CD14-positive monocyte (primary cell): Measurements from ENCODE around the gene ASTN1. TPM values are rescaled to one million over a fixed set of nuclear protein-coding genes. Genes with fewer than 3 reads are reported as not detected.

Experiments
- DNase-seq, 3 donors: peaks; one replicate each; pipeline ENCODE4 v3.0.0-alpha.2; 2011 to 2022
- H2AFZ ChIP-seq: 2 replicates; pipeline ENCODE4 v1.6.0; 2012; ENCODE audit warnings: mild to moderate bottlenecking, low read depth, low read length, inconsistent platforms; ENCODE audit not compliant: insufficient read depth, poor library complexity, severe bottlenecking
- H3K27ac ChIP-seq, 2 donors: 1 replicate in 1 of 2; 2 replicates in 1 of 2; pipeline ENCODE4 v1.5.1; 2012 to 2013; ENCODE audit warnings: low read length in 2 of 2, control low read depth in 1 of 2, inconsistent platforms in 1 of 2, low read depth in 1 of 2, mild to moderate bottlenecking in 1 of 2
- H3K27me3 ChIP-seq, 2 donors: one replicate each; pipeline versions ENCODE4 v1.6.0 to v1.6.1; 2011 to 2013; ENCODE audit warnings: low read length in 2 of 2; ENCODE audit not compliant: control insufficient read depth in 2 of 2, insufficient read depth in 2 of 2
- H3K36me3 ChIP-seq, 2 donors: replicated peaks in 1 of 2; 1 replicate in 1 of 2; 2 replicates in 1 of 2; pipeline versions ENCODE4 v1.5.1 to v1.6.1; 2012 to 2013; ENCODE audit warnings: low read length in 2 of 2, control low read depth in 1 of 2, inconsistent platforms in 1 of 2, mild to moderate bottlenecking in 1 of 2; ENCODE audit not compliant: insufficient read depth in 2 of 2, control insufficient read depth in 1 of 2
- H3K4me1 ChIP-seq, 2 donors: 1 replicate in 1 of 2; 2 replicates in 1 of 2; pipeline versions ENCODE4 v1.5.1 to v1.6.1; 2012 to 2013; ENCODE audit warnings: low read length in 2 of 2, control low read depth in 1 of 2, inconsistent platforms in 1 of 2, mild to moderate bottlenecking in 1 of 2, moderate library complexity in 1 of 2; ENCODE audit not compliant: insufficient read depth in 2 of 2, control insufficient read depth in 1 of 2
- H3K4me2 ChIP-seq: replicated peaks from 2 replicates; pipeline ENCODE3; 2012; ENCODE audit warnings: low read length, moderate library complexity, mild to moderate bottlenecking; ENCODE audit not compliant: poor library complexity, severe bottlenecking; ENCODE audit errors: extremely low read depth
- H3K4me3 ChIP-seq, 3 experiments: fragments of 200-600 bp in 1 of 3; sonication (generic) in 1 of 3; replicated peaks in 1 of 3; 1 replicate in 2 of 3; 2 replicates in 1 of 3; pipeline ENCODE4 v1.5.1; 2011 to 2013; ENCODE audit warnings: low read length in 3 of 3, mild to moderate bottlenecking in 3 of 3, control low read depth in 2 of 3, low read depth in 2 of 3, inconsistent platforms in 1 of 3, moderate library complexity in 1 of 3
- H3K79me2 ChIP-seq: 2 replicates; pipeline ENCODE4 v1.6.0; 2012; ENCODE audit warnings: mild to moderate bottlenecking, control low read depth, inconsistent platforms, low read length, moderate library complexity; ENCODE audit not compliant: insufficient read depth
- H3K9ac ChIP-seq: 2 replicates; pipeline ENCODE4 v1.6.0; 2017; ENCODE audit warnings: low read length, mild to moderate bottlenecking; ENCODE audit not compliant: insufficient read depth, poor library complexity, severe bottlenecking
- H3K9me3 ChIP-seq, 2 donors: replicated peaks in 1 of 2; 1 replicate in 1 of 2; 2 replicates in 1 of 2; pipeline versions ENCODE4 v1.5.1 to v1.6.1; 2012 to 2013; ENCODE audit warnings: low read length in 2 of 2, control low read depth in 1 of 2; ENCODE audit not compliant: control insufficient read depth in 1 of 2, insufficient read depth in 1 of 2
- H4K20me1 ChIP-seq: 2 replicates; pipeline ENCODE4 v1.6.0; 2012; ENCODE audit warnings: mild to moderate bottlenecking, low read length, control low read depth, moderate library complexity; ENCODE audit not compliant: insufficient read depth
- H3K27ac Mint-ChIP-seq, 7 donors: one replicate each; pipeline ENCODE4 v1.8.0; 2020; ENCODE audit warnings: mild to moderate bottlenecking in 7 of 7, mixed read lengths in 7 of 7, moderate library complexity in 6 of 7, inconsistent platforms in 2 of 7
- H3K27me3 Mint-ChIP-seq, 3 donors: one replicate each; pipeline ENCODE4 v1.8.0; 2021 to 2022; ENCODE audit warnings: low read depth in 3 of 3, mild to moderate bottlenecking in 3 of 3, mixed read lengths in 3 of 3, moderate library complexity in 3 of 3, inconsistent platforms in 1 of 3
- H3K36me3 Mint-ChIP-seq, 2 donors: one replicate each; pipeline ENCODE4 v1.8.0; 2020; ENCODE audit warnings: mixed read lengths in 2 of 2, inconsistent platforms in 1 of 2, mild to moderate bottlenecking in 1 of 2
- H3K4me1 Mint-ChIP-seq: one replicate; pipeline ENCODE4 v1.8.0; 2020; ENCODE audit warnings: mild to moderate bottlenecking, mixed read lengths
- H3K4me3 Mint-ChIP-seq, 2 donors: one replicate each; pipeline ENCODE4 v1.8.0; 2020; ENCODE audit warnings: mild to moderate bottlenecking in 2 of 2, mixed read lengths in 2 of 2, moderate library complexity in 1 of 2
- H3K9me3 Mint-ChIP-seq, 7 donors: one replicate each; pipeline ENCODE4 v1.8.0; 2020 to 2022; ENCODE audit warnings: mixed read lengths in 7 of 7, mild to moderate bottlenecking in 6 of 7, moderate library complexity in 6 of 7, inconsistent platforms in 2 of 7
- CTCF ChIP-seq: fragments of 200-600 bp; IDR thresholded peaks from one replicate; pipeline ENCODE4 v1.8.0; 2022; ENCODE audit warnings: antibody characterized with exemption, mild to moderate bottlenecking
- WGBS: methylation state at CpG from one replicate; pipeline ENCODE4 v1.1.5; 2013; ENCODE audit warnings: missing lambda C conversion rate; ENCODE audit not compliant: insufficient coverage; 5-methylcytosine and 5-hydroxymethylcytosine counted together
- intact Hi-C, 2 donors: fragments of 100-400 bp; cut with micrococcal nuclease; formaldehyde crosslinking; loops; one replicate each; pipeline versions ENCODE4 v1.15.0 to v1.15.1; 2023
- polyA plus RNA-seq, 3 donors: library from polyadenylated mRNA; depleted of rRNA in 1 of 3; unstranded in 2 of 3; stranded (reverse) in 1 of 3; fragments of 300-500 nt in 2 of 3; fragments of >200 nt in 1 of 3; fragmentation: Illumina TruSeq in 2 of 3; gene quantifications; 1 replicate in 2 of 3; 2 replicates in 1 of 3; pipeline ENCODE4 v1.2.3, GENCODE V29; 2012 to 2021

ASTN1 gene
- polyA plus RNA-seq, 3 donors: not detected

GRCh38 chr1:176854121-176854520 is 310.4 kb downstream of the ASTN1 start:
- no peaks in the 10 kb centered on the region for H3K36me3 ChIP-seq
- H3K4me1 ChIP-seq: no peaks in the 10 kb centered on the region
- no peaks in the 10 kb centered on the region for H4K20me1 ChIP-seq
- H3K9me3 ChIP-seq: no peaks in the 10 kb centered on the region
- H3K9ac ChIP-seq: no peak overlapping the region
- no peak overlapping the region for H3K4me2 ChIP-seq
- H2AFZ ChIP-seq: no peak overlapping the region
- no peak for DNase-seq
- TF ChIP-seq CTCF: no peak
- H3K27me3 ChIP-seq: no peaks in the 10 kb centered on the region
- no peak overlapping the region for H3K4me3 Mint-ChIP-seq
- no peaks in the 10 kb centered on the region for H3K4me1 Mint-ChIP-seq
- no peaks in the 10 kb centered on the region for H3K79me2 ChIP-seq
- intact Hi-C loops: no loop called here
- H3K27me3 Mint-ChIP-seq: peaks cover 0 to 4% (median under 1%) of the 10 kb centered on the region in 3 donors
- no peak overlapping the region for H3K27ac Mint-ChIP-seq
- H3K9me3 Mint-ChIP-seq: peaks cover 0 to 2% (median 0%) of the 10 kb centered on the region in 7 donors
- no peak overlapping the region for H3K4me3 ChIP-seq
- H3K27ac ChIP-seq: no peak overlapping the region
- no peaks in the 10 kb centered on the region for H3K36me3 Mint-ChIP-seq
- WGBS: 100% methylated on average over 1 of the region's 4 CpGs

GRCh38 chr1:176853503-176853902 is 311.0 kb downstream of the ASTN1 start:
- 73% methylated on average over 3 of the region's 3 CpGs for WGBS
- Mint-ChIP-seq H3K27ac (no peak overlapping the region), H3K36me3 (no peaks in the 10 kb centered on the region), H3K4me1 (no peaks in the 10 kb centered on the region), H3K27me3 (peaks cover 0 to 5% (median 1%) of the 10 kb centered on the region in 3 donors), H3K4me3 (no peak overlapping the region), H3K9me3 (peaks cover 0 to 2% (median 0%) of the 10 kb centered on the region in 7 donors)
- H3K4me2 ChIP-seq: no peak overlapping the region
- H3K27me3 ChIP-seq: no peaks in the 10 kb centered on the region
- intact Hi-C loops: no loop called here
- H3K36me3 ChIP-seq: no peaks in the 10 kb centered on the region
- TF ChIP-seq CTCF: no peak
- H3K4me1 ChIP-seq: no peaks in the 10 kb centered on the region
- no peak overlapping the region for H2AFZ ChIP-seq
- DNase-seq: no peak
- no peak overlapping the region for H3K9ac ChIP-seq
- no peak overlapping the region for H3K4me3 ChIP-seq
- H3K27ac ChIP-seq: no peak overlapping the region
- no peaks in the 10 kb centered on the region for H4K20me1 ChIP-seq
- no peaks in the 10 kb centered on the region for H3K79me2 ChIP-seq
- no peaks in the 10 kb centered on the region for H3K9me3 ChIP-seq
